NCI-H2196 treated with DMSO at 0.1 percent for 48 hours (cell line): ENCODE measurements around the gene ARHGEF26.

Experiments used
- DNase-seq: peaks from one replicate; lab custom pipeline; 2025; ENCODE audit not compliant: unreplicated experiment; lab: John Stamatoyannopoulos, UW

ARHGEF26 gene

GRCh38 chr3:154151969-154152368, 30.8 kb downstream of the ARHGEF26 start:
- DNase-seq, result no peak

- no peak for DNase-seq
Observed at GRCh38 chr3:154152741-154153140, 31.6 kb downstream of the ARHGEF26 start.

- no peak for DNase-seq
Observed at GRCh38 chr3:154156530-154156929, 35.3 kb downstream of the ARHGEF26 start.

GRCh38 chr3:154161806-154162205, 40.6 kb downstream of the ARHGEF26 start:
- DNase-seq, result no peak

GRCh38 chr3:154164387-154164786, 43.2 kb downstream of the ARHGEF26 start:
- DNase-seq, result no peak

GRCh38 chr3:154168998-154169795, 48.0 kb downstream of the ARHGEF26 start:
- no peak for DNase-seq

GRCh38 chr3:154169796-154170110, 48.6 kb downstream of the ARHGEF26 start:
- DNase-seq, result no peak

GRCh38 chr3:154170300-154170699, 49.1 kb downstream of the ARHGEF26 start:
- no peak for DNase-seq

GRCh38 chr3:154175041-154175440, 53.9 kb downstream of the ARHGEF26 start:
- DNase-seq, result no peak

GRCh38 chr3:154176036-154176435, 54.8 kb downstream of the ARHGEF26 start:
- no peak for DNase-seq

- no peak for DNase-seq
Observed at GRCh38 chr3:154177406-154177805, 56.2 kb downstream of the ARHGEF26 start.

GRCh38 chr3:154178172-154178571, 57.0 kb downstream of the ARHGEF26 start:
- DNase-seq, result no peak

- DNase-seq, result no peak
Observed at GRCh38 chr3:154180836-154181691, 59.9 kb downstream of the ARHGEF26 start.

- no peak for DNase-seq
Observed at GRCh38 chr3:154182322-154182922, 61.2 kb downstream of the ARHGEF26 start.

GRCh38 chr3:154182975-154183374, 61.8 kb downstream of the ARHGEF26 start:
- no peak for DNase-seq

GRCh38 chr3:154184582-154184981, 63.4 kb downstream of the ARHGEF26 start:
- no peak for DNase-seq

GRCh38 chr3:154188437-154188836, 67.2 kb downstream of the ARHGEF26 start:
- no peak for DNase-seq

GRCh38 chr3:154188846-154189245, 67.7 kb downstream of the ARHGEF26 start:
- DNase-seq, result no peak

GRCh38 chr3:154191520-154191919, 70.3 kb downstream of the ARHGEF26 start:
- DNase-seq, result no peak

GRCh38 chr3:154192225-154192624, 71.0 kb downstream of the ARHGEF26 start:
- DNase-seq, result no peak

- no peak for DNase-seq
Observed at GRCh38 chr3:154193000-154193615, 71.9 kb downstream of the ARHGEF26 start.
